CD14-positive monocyte (primary cell): Measurements from ENCODE around the gene GPR4. TPM values are rescaled to one million over a fixed set of nuclear protein-coding genes. Genes with fewer than 3 reads are reported as not detected.

Experiments
- DNase-seq, 3 donors: peaks; one replicate each; pipeline ENCODE4 v3.0.0-alpha.2; 2011 to 2022
- H2AFZ ChIP-seq: 2 replicates; pipeline ENCODE4 v1.6.0; 2012; ENCODE audit warnings: mild to moderate bottlenecking, low read depth, low read length, inconsistent platforms; ENCODE audit not compliant: insufficient read depth, poor library complexity, severe bottlenecking
- H3K27ac ChIP-seq, 2 donors: 1 replicate in 1 of 2; 2 replicates in 1 of 2; pipeline ENCODE4 v1.5.1; 2012 to 2013; ENCODE audit warnings: low read length in 2 of 2, control low read depth in 1 of 2, inconsistent platforms in 1 of 2, low read depth in 1 of 2, mild to moderate bottlenecking in 1 of 2
- H3K27me3 ChIP-seq, 2 donors: one replicate each; pipeline versions ENCODE4 v1.6.0 to v1.6.1; 2011 to 2013; ENCODE audit warnings: low read length in 2 of 2; ENCODE audit not compliant: control insufficient read depth in 2 of 2, insufficient read depth in 2 of 2
- H3K36me3 ChIP-seq, 2 donors: replicated peaks in 1 of 2; 1 replicate in 1 of 2; 2 replicates in 1 of 2; pipeline versions ENCODE4 v1.5.1 to v1.6.1; 2012 to 2013; ENCODE audit warnings: low read length in 2 of 2, control low read depth in 1 of 2, inconsistent platforms in 1 of 2, mild to moderate bottlenecking in 1 of 2; ENCODE audit not compliant: insufficient read depth in 2 of 2, control insufficient read depth in 1 of 2
- H3K4me1 ChIP-seq, 2 donors: 1 replicate in 1 of 2; 2 replicates in 1 of 2; pipeline versions ENCODE4 v1.5.1 to v1.6.1; 2012 to 2013; ENCODE audit warnings: low read length in 2 of 2, control low read depth in 1 of 2, inconsistent platforms in 1 of 2, mild to moderate bottlenecking in 1 of 2, moderate library complexity in 1 of 2; ENCODE audit not compliant: insufficient read depth in 2 of 2, control insufficient read depth in 1 of 2
- H3K4me2 ChIP-seq: replicated peaks from 2 replicates; pipeline ENCODE3; 2012; ENCODE audit warnings: low read length, moderate library complexity, mild to moderate bottlenecking; ENCODE audit not compliant: poor library complexity, severe bottlenecking; ENCODE audit errors: extremely low read depth
- H3K4me3 ChIP-seq, 3 experiments: fragments of 200-600 bp in 1 of 3; sonication (generic) in 1 of 3; replicated peaks in 1 of 3; 1 replicate in 2 of 3; 2 replicates in 1 of 3; pipeline ENCODE4 v1.5.1; 2011 to 2013; ENCODE audit warnings: low read length in 3 of 3, mild to moderate bottlenecking in 3 of 3, control low read depth in 2 of 3, low read depth in 2 of 3, inconsistent platforms in 1 of 3, moderate library complexity in 1 of 3
- H3K79me2 ChIP-seq: 2 replicates; pipeline ENCODE4 v1.6.0; 2012; ENCODE audit warnings: mild to moderate bottlenecking, control low read depth, inconsistent platforms, low read length, moderate library complexity; ENCODE audit not compliant: insufficient read depth
- H3K9ac ChIP-seq: 2 replicates; pipeline ENCODE4 v1.6.0; 2017; ENCODE audit warnings: low read length, mild to moderate bottlenecking; ENCODE audit not compliant: insufficient read depth, poor library complexity, severe bottlenecking
- H3K9me3 ChIP-seq, 2 donors: replicated peaks in 1 of 2; 1 replicate in 1 of 2; 2 replicates in 1 of 2; pipeline versions ENCODE4 v1.5.1 to v1.6.1; 2012 to 2013; ENCODE audit warnings: low read length in 2 of 2, control low read depth in 1 of 2; ENCODE audit not compliant: control insufficient read depth in 1 of 2, insufficient read depth in 1 of 2
- H4K20me1 ChIP-seq: 2 replicates; pipeline ENCODE4 v1.6.0; 2012; ENCODE audit warnings: mild to moderate bottlenecking, low read length, control low read depth, moderate library complexity; ENCODE audit not compliant: insufficient read depth
- H3K27ac Mint-ChIP-seq, 7 donors: one replicate each; pipeline ENCODE4 v1.8.0; 2020; ENCODE audit warnings: mild to moderate bottlenecking in 7 of 7, mixed read lengths in 7 of 7, moderate library complexity in 6 of 7, inconsistent platforms in 2 of 7
- H3K27me3 Mint-ChIP-seq, 3 donors: one replicate each; pipeline ENCODE4 v1.8.0; 2021 to 2022; ENCODE audit warnings: low read depth in 3 of 3, mild to moderate bottlenecking in 3 of 3, mixed read lengths in 3 of 3, moderate library complexity in 3 of 3, inconsistent platforms in 1 of 3
- H3K36me3 Mint-ChIP-seq, 2 donors: one replicate each; pipeline ENCODE4 v1.8.0; 2020; ENCODE audit warnings: mixed read lengths in 2 of 2, inconsistent platforms in 1 of 2, mild to moderate bottlenecking in 1 of 2
- H3K4me1 Mint-ChIP-seq: one replicate; pipeline ENCODE4 v1.8.0; 2020; ENCODE audit warnings: mild to moderate bottlenecking, mixed read lengths
- H3K4me3 Mint-ChIP-seq, 2 donors: one replicate each; pipeline ENCODE4 v1.8.0; 2020; ENCODE audit warnings: mild to moderate bottlenecking in 2 of 2, mixed read lengths in 2 of 2, moderate library complexity in 1 of 2
- H3K9me3 Mint-ChIP-seq, 7 donors: one replicate each; pipeline ENCODE4 v1.8.0; 2020 to 2022; ENCODE audit warnings: mixed read lengths in 7 of 7, mild to moderate bottlenecking in 6 of 7, moderate library complexity in 6 of 7, inconsistent platforms in 2 of 7
- WGBS: methylation state at CpG from one replicate; pipeline ENCODE4 v1.1.5; 2013; ENCODE audit warnings: missing lambda C conversion rate; ENCODE audit not compliant: insufficient coverage; 5-methylcytosine and 5-hydroxymethylcytosine counted together
- intact Hi-C, 2 donors: fragments of 100-400 bp; cut with micrococcal nuclease; formaldehyde crosslinking; loops; one replicate each; pipeline versions ENCODE4 v1.15.0 to v1.15.1; 2023
- polyA minus RNA-seq: library from RNA; depleted of rRNA, polyadenylated mRNA; stranded (reverse); fragments of >200 nt; gene quantifications from 2 replicates; pipeline ENCODE4 v1.2.3, GENCODE V29; 2012
- polyA plus RNA-seq, 3 donors: library from polyadenylated mRNA; depleted of rRNA in 1 of 3; unstranded in 2 of 3; stranded (reverse) in 1 of 3; fragments of 300-500 nt in 2 of 3; fragments of >200 nt in 1 of 3; fragmentation: Illumina TruSeq in 2 of 3; gene quantifications; 1 replicate in 2 of 3; 2 replicates in 1 of 3; pipeline ENCODE4 v1.2.3, GENCODE V29; 2012 to 2021
- total RNA-seq, 12 experiments: library from RNA in 1 of 12; stranded (reverse) in 1 of 12; fragments of 120-200 nt in 1 of 12; gene quantifications; one replicate each; pipeline ENCODE4 v1.2.4 and lab custom pipeline; 2013 to 2026; ENCODE audit warnings: mixed read lengths in 6 of 12, inconsistent platforms in 1 of 12
- TF ChIP-seq, protein P1 (sequence below): fragments of 200-600 bp; IDR thresholded peaks from one replicate; pipeline ENCODE4 v1.8.0; 2022; ENCODE audit warnings: antibody characterized with exemption, mild to moderate bottlenecking

The GPR4 gene
- not detected for total RNA-seq (2013)
- polyA plus RNA-seq (not detected), polyA minus RNA-seq (0.14 and 0.16 TPM in 2 replicates), total RNA-seq (lab: John Stamatoyannopoulos, UW) (0 to 0.90 (median 0.13) reads per million in 11 experiments)

GRCh38 chr19:45601524-45602374 is at the start of gene GPR4:
GPR4 (minus strand) TSS chr19:45602212; CDS start chr19:45591866, 10,346 bp downstream.
- Mint-ChIP-seq H3K27ac (no peak within 1 kb of the TSS), H3K9me3 (peaks cover 0 to 24% (median 9%) of the 10 kb centered on the region in 7 donors), H3K4me1 (peaks cover 42% of the 10 kb centered on the region), H3K4me3 (peak within 1 kb of the TSS; percentile 21 to 86), H3K27me3 (peaks cover 71 to 80% (median 75%) of the 10 kb centered on the region in 3 donors), H3K36me3 (peaks cover 0 to 16% of the 10 kb centered on the region in 2 donors)
- no peak within 1 kb of the TSS for H3K9ac ChIP-seq
- no peaks in the 10 kb centered on the region for H3K79me2 ChIP-seq
- no peak within 1 kb of the TSS for H3K27ac ChIP-seq
- intact Hi-C loops = no loop called here
- H3K27me3 ChIP-seq = peaks cover 38 to 72% of the 10 kb centered on the region in 2 donors
- H3K4me3 ChIP-seq = no peak within 1 kb of the TSS
- 6% methylated on average over 43 of the region's 52 CpGs for WGBS
- peaks cover 0 to 8% of the 10 kb centered on the region in 2 donors for H3K9me3 ChIP-seq
- TF ChIP-seq, protein P1, sequence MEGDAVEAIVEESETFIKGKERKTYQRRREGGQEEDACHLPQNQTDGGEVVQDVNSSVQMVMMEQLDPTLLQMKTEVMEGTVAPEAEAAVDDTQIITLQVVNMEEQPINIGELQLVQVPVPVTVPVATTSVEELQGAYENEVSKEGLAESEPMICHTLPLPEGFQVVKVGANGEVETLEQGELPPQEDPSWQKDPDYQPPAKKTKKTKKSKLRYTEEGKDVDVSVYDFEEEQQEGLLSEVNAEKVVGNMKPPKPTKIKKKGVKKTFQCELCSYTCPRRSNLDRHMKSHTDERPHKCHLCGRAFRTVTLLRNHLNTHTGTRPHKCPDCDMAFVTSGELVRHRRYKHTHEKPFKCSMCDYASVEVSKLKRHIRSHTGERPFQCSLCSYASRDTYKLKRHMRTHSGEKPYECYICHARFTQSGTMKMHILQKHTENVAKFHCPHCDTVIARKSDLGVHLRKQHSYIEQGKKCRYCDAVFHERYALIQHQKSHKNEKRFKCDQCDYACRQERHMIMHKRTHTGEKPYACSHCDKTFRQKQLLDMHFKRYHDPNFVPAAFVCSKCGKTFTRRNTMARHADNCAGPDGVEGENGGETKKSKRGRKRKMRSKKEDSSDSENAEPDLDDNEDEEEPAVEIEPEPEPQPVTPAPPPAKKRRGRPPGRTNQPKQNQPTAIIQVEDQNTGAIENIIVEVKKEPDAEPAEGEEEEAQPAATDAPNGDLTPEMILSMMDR = no peak
- no peaks in the 10 kb centered on the region for H4K20me1 ChIP-seq
- no peak within 1 kb of the TSS for H2AFZ ChIP-seq
- H3K36me3 ChIP-seq = no peaks in the 10 kb centered on the region
- no peak within 1 kb of the TSS for H3K4me2 ChIP-seq
- no peak for DNase-seq
- peaks cover 29 to 43% of the 10 kb centered on the region in 2 donors for H3K4me1 ChIP-seq

DNA sequence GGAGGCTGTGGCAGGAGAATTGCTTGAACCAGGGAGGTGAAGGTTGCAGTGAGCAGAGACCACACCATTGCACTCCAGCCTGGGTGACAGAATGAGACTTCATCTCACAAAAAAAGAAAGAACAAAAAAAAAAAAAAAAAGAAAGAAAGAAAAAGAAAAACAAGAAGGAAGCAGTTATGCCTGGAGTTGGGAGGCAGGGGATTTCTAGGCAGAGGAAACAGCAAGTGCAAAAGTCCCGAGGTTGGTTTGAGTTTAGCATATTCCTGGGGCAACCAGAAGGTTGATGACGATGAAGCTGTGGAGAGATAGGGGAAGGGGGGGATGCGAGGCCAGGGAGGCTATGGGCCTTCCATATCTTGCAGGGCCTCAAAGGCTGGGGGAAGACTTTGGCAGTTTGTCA is 48.7 kb upstream of the GPR4 start:
- Mint-ChIP-seq H3K27me3 (peaks cover 12 to 35% (median 27%) of the 10 kb centered on the region in 3 donors), H3K4me3 (no peak overlapping the region), H3K27ac (no peak overlapping the region), H3K36me3 (peaks cover 0 to 2% of the 10 kb centered on the region in 2 donors), H3K4me1 (peaks cover 6% of the 10 kb centered on the region), H3K9me3 (peaks cover 0 to 5% (median 2%) of the 10 kb centered on the region in 7 donors)
- Histone ChIP-seq H3K9ac (no peak overlapping the region), H3K27ac (no peak overlapping the region), H3K79me2 (no peaks in the 10 kb centered on the region), H2AFZ (no peak overlapping the region), H3K4me1 (peaks cover 7 to 8% of the 10 kb centered on the region in 2 donors), H3K27me3 (peaks cover 5 to 9% of the 10 kb centered on the region in 2 donors), H3K4me3 (no peak overlapping the region), H3K9me3 (no peaks in the 10 kb centered on the region), H3K36me3 (no peaks in the 10 kb centered on the region), H4K20me1 (no peaks in the 10 kb centered on the region), H3K4me2 (no peak overlapping the region)
- TF ChIP-seq, protein P1 = no peak
- intact Hi-C loops = no loop called here
- DNase-seq = no peak
- 31% methylated on average over 3 of the region's 3 CpGs for WGBS
